Measurements from ENCODE around the gene RPS6KA2.
A peak's percentile ranks its signal among the peaks of the same experiment; 100 is the strongest.

The RPS6KA2 gene

GRCh38 chr6:166613027-166613426, 14.0 kb downstream of the RPS6KA2 start:
- TF ChIP-seq CTCF (conservative IDR thresholded peaks at IDR 0.05; ENCODE audit: control insufficient read depth, insufficient read depth, low read depth, low read length), result no peak
- no peak overlapping the region for H3K4me3 ChIP-seq (ENCODE audit: control insufficient read depth, low read depth, low read length)
- DNase-seq (ENCODE audit: low read depth), result no peak

GRCh38 chr6:166612471-166612881, 14.6 kb downstream of the RPS6KA2 start:
- TF ChIP-seq CTCF (conservative IDR thresholded peaks at IDR 0.05; ENCODE audit: control insufficient read depth, insufficient read depth, low read depth, low read length), result no peak
- no peak for DNase-seq (ENCODE audit: low read depth)
- no peak overlapping the region for H3K4me3 ChIP-seq (ENCODE audit: control insufficient read depth, low read depth, low read length)

GRCh38 chr6:166611631-166612030, 15.4 kb downstream of the RPS6KA2 start:
- no peak for TF ChIP-seq CTCF (conservative IDR thresholded peaks at IDR 0.05; ENCODE audit: control insufficient read depth, insufficient read depth, low read depth, low read length)
- DNase-seq (ENCODE audit: low read depth), result no peak
- H3K4me3 ChIP-seq (ENCODE audit: control insufficient read depth, low read depth, low read length), result no peak overlapping the region

- TF ChIP-seq CTCF (conservative IDR thresholded peaks at IDR 0.05; ENCODE audit: control insufficient read depth, insufficient read depth, low read depth, low read length), result no peak
- H3K4me3 ChIP-seq (ENCODE audit: control insufficient read depth, low read depth, low read length), result no peak overlapping the region
- no peak for DNase-seq (ENCODE audit: low read depth)
Measured at GRCh38 chr6:166610069-166610468, 17.0 kb downstream of the RPS6KA2 start.

GRCh38 chr6:166608774-166609173, 18.3 kb downstream of the RPS6KA2 start:
- TF ChIP-seq CTCF (conservative IDR thresholded peaks at IDR 0.05; ENCODE audit: control insufficient read depth, insufficient read depth, low read depth, low read length), result no peak
- peak; percentile 37 for DNase-seq (ENCODE audit: low read depth)
- no peak overlapping the region for H3K4me3 ChIP-seq (ENCODE audit: control insufficient read depth, low read depth, low read length)

- H3K4me3 ChIP-seq (ENCODE audit: control insufficient read depth, low read depth, low read length), result no peak overlapping the region
- no peak for DNase-seq (ENCODE audit: low read depth)
- TF ChIP-seq CTCF (conservative IDR thresholded peaks at IDR 0.05; ENCODE audit: control insufficient read depth, insufficient read depth, low read depth, low read length), result no peak
Measured at GRCh38 chr6:166605752-166606151, 21.3 kb downstream of the RPS6KA2 start.

- no peak overlapping the region for H3K4me3 ChIP-seq (ENCODE audit: control insufficient read depth, low read depth, low read length)
- no peak for TF ChIP-seq CTCF (conservative IDR thresholded peaks at IDR 0.05; ENCODE audit: control insufficient read depth, insufficient read depth, low read depth, low read length)
- DNase-seq (ENCODE audit: low read depth), result no peak
Measured at GRCh38 chr6:166604911-166605310, 22.1 kb downstream of the RPS6KA2 start.

All from fibroblast of mammary gland (primary cell).